Measurements from ENCODE around the gene MIS18A. TPM values are rescaled to one million over a fixed set of nuclear protein-coding genes. Genes with fewer than 3 reads are reported as not detected.
"Not testable (repeated sequence)": the region's sequence is repeated elsewhere in the genome, so short reads cannot be mapped to it uniquely, and the experiment has no call there.

MIS18A gene
- total and polyA plus RNA-seq, 4 donors: 1.1 to 10.1 (median 2.6) TPM

DNA sequence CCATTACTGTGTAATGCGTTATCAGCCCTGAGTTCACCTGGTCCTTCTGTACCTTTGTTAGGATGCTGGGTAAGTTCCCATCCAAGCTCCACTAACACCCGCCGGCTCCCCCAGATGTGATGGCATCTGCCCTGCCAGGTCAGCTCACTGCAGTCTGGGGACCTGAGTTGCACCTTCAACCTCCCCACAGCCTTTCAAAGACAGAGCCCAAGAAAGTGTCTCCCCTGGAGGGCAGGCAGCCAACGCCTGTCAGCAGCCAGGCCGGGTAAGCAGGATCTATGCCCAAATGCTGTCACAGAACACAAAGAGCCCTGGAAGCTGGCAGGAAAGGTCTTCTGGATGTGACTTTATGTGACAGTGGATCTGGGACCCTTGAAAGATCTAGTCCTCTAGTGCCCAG, 33.5 kb upstream of the MIS18A start (continued):
- TF ChIP-seq, protein P1, sequence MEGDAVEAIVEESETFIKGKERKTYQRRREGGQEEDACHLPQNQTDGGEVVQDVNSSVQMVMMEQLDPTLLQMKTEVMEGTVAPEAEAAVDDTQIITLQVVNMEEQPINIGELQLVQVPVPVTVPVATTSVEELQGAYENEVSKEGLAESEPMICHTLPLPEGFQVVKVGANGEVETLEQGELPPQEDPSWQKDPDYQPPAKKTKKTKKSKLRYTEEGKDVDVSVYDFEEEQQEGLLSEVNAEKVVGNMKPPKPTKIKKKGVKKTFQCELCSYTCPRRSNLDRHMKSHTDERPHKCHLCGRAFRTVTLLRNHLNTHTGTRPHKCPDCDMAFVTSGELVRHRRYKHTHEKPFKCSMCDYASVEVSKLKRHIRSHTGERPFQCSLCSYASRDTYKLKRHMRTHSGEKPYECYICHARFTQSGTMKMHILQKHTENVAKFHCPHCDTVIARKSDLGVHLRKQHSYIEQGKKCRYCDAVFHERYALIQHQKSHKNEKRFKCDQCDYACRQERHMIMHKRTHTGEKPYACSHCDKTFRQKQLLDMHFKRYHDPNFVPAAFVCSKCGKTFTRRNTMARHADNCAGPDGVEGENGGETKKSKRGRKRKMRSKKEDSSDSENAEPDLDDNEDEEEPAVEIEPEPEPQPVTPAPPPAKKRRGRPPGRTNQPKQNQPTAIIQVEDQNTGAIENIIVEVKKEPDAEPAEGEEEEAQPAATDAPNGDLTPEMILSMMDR (IDR thresholded peaks at IDR 0.05; ENCODE audit: low read depth, low read length, missing input control): no peak
- TF ChIP-seq TAF1 (conservative IDR thresholded peaks at IDR 0.05) (no peak), HNF4A (conservative IDR thresholded peaks at IDR 0.05) (no peak)
- TF ChIP-seq, protein P2, sequence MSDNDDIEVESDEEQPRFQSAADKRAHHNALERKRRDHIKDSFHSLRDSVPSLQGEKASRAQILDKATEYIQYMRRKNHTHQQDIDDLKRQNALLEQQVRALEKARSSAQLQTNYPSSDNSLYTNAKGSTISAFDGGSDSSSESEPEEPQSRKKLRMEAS (IDR thresholded peaks at IDR 0.05): no peak

DNA sequence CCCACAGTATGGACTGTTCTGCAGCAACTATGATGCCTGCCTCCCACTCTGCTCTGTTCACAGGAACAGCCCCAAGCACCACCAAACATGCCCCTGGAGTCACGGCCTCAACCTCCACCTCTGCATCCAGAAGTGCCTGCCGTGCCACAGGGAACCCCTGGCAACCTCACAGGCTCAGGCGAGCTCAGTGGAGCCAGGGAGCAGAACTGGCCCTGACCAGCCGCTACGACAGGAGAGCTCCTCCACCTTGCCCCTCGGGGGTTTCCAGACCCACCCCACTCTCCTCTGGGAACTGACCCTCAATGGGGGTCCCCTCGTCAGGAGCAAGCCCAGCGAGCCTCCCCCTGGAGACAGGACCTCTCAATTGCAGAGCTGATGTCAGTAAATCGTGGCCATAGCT, 32.8 kb upstream of the MIS18A start:
- Histone ChIP-seq H3K4me3 (ENCODE audit: low read depth in 1 of 3, low read length in 3 of 3) (no peak overlapping the region), H3K9ac (ENCODE audit: low read depth in 1 of 2, low read length in 2 of 2) (no peak overlapping the region), H3K9me3 (ENCODE audit: control insufficient read depth in 4 of 4, low read length in 3 of 4) (no peaks in the 10 kb centered on the region), H3K36me3 (ENCODE audit: control insufficient read depth in 4 of 4, insufficient read depth in 3 of 4, low read depth in 1 of 4, low read length in 3 of 4) (peaks cover 0 to 25% (median 10%) of the 10 kb centered on the region in 4 donors), H3K27me3 (ENCODE audit: control insufficient read depth in 4 of 4, insufficient read depth in 4 of 4, low read length in 3 of 4) (no peaks in the 10 kb centered on the region), H3K27ac (ENCODE audit: low read depth in 1 of 2, low read length in 2 of 2) (no peak overlapping the region), H3K4me1 (ENCODE audit: control insufficient read depth in 4 of 4, insufficient read depth in 4 of 4, low read length in 3 of 4) (no peaks in the 10 kb centered on the region)
- TF ChIP-seq YY1 (IDR thresholded peaks at IDR 0.05) (no peak), NR2F2 (IDR thresholded peaks at IDR 0.05) (no peak), JUND (IDR thresholded peaks at IDR 0.05) (no peak), FOXA2 (IDR thresholded peaks at IDR 0.05) (no peak), GABPA (IDR thresholded peaks at IDR 0.05 in 1 of 2, conservative IDR thresholded peaks at IDR 0.05 in 1 of 2) (no peak), TAF1 (conservative IDR thresholded peaks at IDR 0.05) (no peak), EGR1 (IDR thresholded peaks at IDR 0.05; ENCODE audit: low read depth in 2 of 2) (no peak), HNF4G (IDR thresholded peaks at IDR 0.05) (no peak), RXRA (IDR thresholded peaks at IDR 0.05) (no peak), HNF4A (conservative IDR thresholded peaks at IDR 0.05) (no peak), SP1 (IDR thresholded peaks at IDR 0.05) (no peak)
- TF ChIP-seq, protein P3, sequence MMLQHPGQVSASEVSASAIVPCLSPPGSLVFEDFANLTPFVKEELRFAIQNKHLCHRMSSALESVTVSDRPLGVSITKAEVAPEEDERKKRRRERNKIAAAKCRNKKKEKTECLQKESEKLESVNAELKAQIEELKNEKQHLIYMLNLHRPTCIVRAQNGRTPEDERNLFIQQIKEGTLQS (IDR thresholded peaks at IDR 0.05): no peak
- TF ChIP-seq, protein P2 (IDR thresholded peaks at IDR 0.05): no peak
- TF ChIP-seq, protein P4, sequence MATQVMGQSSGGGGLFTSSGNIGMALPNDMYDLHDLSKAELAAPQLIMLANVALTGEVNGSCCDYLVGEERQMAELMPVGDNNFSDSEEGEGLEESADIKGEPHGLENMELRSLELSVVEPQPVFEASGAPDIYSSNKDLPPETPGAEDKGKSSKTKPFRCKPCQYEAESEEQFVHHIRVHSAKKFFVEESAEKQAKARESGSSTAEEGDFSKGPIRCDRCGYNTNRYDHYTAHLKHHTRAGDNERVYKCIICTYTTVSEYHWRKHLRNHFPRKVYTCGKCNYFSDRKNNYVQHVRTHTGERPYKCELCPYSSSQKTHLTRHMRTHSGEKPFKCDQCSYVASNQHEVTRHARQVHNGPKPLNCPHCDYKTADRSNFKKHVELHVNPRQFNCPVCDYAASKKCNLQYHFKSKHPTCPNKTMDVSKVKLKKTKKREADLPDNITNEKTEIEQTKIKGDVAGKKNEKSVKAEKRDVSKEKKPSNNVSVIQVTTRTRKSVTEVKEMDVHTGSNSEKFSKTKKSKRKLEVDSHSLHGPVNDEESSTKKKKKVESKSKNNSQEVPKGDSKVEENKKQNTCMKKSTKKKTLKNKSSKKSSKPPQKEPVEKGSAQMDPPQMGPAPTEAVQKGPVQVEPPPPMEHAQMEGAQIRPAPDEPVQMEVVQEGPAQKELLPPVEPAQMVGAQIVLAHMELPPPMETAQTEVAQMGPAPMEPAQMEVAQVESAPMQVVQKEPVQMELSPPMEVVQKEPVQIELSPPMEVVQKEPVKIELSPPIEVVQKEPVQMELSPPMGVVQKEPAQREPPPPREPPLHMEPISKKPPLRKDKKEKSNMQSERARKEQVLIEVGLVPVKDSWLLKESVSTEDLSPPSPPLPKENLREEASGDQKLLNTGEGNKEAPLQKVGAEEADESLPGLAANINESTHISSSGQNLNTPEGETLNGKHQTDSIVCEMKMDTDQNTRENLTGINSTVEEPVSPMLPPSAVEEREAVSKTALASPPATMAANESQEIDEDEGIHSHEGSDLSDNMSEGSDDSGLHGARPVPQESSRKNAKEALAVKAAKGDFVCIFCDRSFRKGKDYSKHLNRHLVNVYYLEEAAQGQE (IDR thresholded peaks at IDR 0.05): no peak
- TF ChIP-seq, protein P1 (IDR thresholded peaks at IDR 0.05; ENCODE audit: low read depth, low read length, missing input control): no peak
- TF ChIP-seq, protein P5, sequence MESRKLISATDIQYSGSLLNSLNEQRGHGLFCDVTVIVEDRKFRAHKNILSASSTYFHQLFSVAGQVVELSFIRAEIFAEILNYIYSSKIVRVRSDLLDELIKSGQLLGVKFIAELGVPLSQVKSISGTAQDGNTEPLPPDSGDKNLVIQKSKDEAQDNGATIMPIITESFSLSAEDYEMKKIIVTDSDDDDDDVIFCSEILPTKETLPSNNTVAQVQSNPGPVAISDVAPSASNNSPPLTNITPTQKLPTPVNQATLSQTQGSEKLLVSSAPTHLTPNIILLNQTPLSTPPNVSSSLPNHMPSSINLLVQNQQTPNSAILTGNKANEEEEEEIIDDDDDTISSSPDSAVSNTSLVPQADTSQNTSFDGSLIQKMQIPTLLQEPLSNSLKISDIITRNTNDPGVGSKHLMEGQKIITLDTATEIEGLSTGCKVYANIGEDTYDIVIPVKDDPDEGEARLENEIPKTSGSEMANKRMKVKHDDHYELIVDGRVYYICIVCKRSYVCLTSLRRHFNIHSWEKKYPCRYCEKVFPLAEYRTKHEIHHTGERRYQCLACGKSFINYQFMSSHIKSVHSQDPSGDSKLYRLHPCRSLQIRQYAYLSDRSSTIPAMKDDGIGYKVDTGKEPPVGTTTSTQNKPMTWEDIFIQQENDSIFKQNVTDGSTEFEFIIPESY (IDR thresholded peaks at IDR 0.05): no peak
- 97% methylated on average over 9 of the region's 9 CpGs for WGBS
- DNase-seq (ENCODE audit: low spot score): no peak

DNA sequence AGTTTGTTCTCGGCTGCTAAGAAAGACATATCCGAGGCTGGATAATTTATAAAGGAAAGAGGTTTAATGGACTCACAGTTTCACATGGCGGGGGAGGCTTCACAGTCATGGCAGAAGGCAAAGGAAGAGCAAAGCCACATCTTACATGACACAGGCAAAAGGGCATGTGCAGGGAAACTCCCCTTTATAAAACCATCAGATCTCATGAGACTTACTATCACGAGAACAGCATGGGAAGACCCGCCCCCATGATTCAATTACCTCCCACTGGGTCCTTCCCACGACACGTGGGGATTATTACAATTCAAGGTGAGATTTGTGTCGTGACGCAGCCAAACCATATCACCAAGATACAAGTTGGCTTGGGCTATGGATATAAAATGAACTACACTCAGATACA, 32.1 kb upstream of the MIS18A start:
- H3K36me3 ChIP-seq (ENCODE audit: control insufficient read depth in 4 of 4, insufficient read depth in 3 of 4, low read depth in 1 of 4, low read length in 3 of 4): peaks cover 0 to 19% (median 7%) of the 10 kb centered on the region in 4 donors
- H3K4me1 ChIP-seq (ENCODE audit: control insufficient read depth in 4 of 4, insufficient read depth in 4 of 4, low read length in 3 of 4); H3K9me3 ChIP-seq (ENCODE audit: control insufficient read depth in 4 of 4, low read length in 3 of 4); H3K4me3 ChIP-seq (ENCODE audit: low read depth in 1 of 3, low read length in 3 of 3); H3K9ac ChIP-seq (ENCODE audit: low read depth in 1 of 2, low read length in 2 of 2); H3K27me3 ChIP-seq (ENCODE audit: control insufficient read depth in 4 of 4, insufficient read depth in 4 of 4, low read length in 3 of 4); H3K27ac ChIP-seq (ENCODE audit: low read depth in 1 of 2, low read length in 2 of 2); DNase-seq (ENCODE audit: low spot score): not testable (repeated sequence)
- WGBS: 97% methylated on average over 9 of the region's 9 CpGs

Measured in liver (tissue), 9 donors.